GM23338 (cell line): ENCODE results near the gene LRWD1. TPM values are rescaled to one million over a fixed set of nuclear protein-coding genes. Genes with fewer than 3 reads are reported as not detected.
A peak's percentile ranks its signal among the peaks of the same experiment; 100 is the strongest.
"Not testable (repeated sequence)": the region's sequence is repeated elsewhere in the genome, so short reads cannot be mapped to it uniquely, and the experiment has no call there.

Experiments
- ATAC-seq: fragments of 200-7000 bp; cut with Tn5 transposase; 3 replicates; pipeline ENCODE4 v1.9.1; 2020
- DNase-seq: peaks from one replicate; pipeline ENCODE4 v3.0.0-alpha.2; 2015; ENCODE audit warnings: low spot score
- H2AFZ ChIP-seq: fragments of 200-600 bp; sonication (generic); 2 replicates; pipeline ENCODE4 v1.8.0; 2016; ENCODE audit warnings: antibody characterized with exemption, mild to moderate bottlenecking, moderate library complexity
- H3F3A ChIP-seq: fragments of 200-600 bp; sonication (generic); replicated peaks from 2 replicates; pipeline ENCODE4 v1.8.0; 2017; ENCODE audit warnings: antibody characterized with exemption, mixed run types, low read depth
- H3K27ac ChIP-seq: fragments of 200-600 bp; sonication (generic); 2 replicates; pipeline ENCODE4 v1.6.1; 2016; ENCODE audit warnings: low read depth
- H3K27me3 ChIP-seq: fragments of 200-600 bp; sonication (generic); 2 replicates; pipeline ENCODE4 v1.8.0; 2016; ENCODE audit warnings: mild to moderate bottlenecking, mixed run types, moderate library complexity; ENCODE audit not compliant: insufficient read depth
- H3K36me3 ChIP-seq: fragments of 200-600 bp; sonication (generic); 2 replicates; pipeline ENCODE4 v1.8.0; 2016; ENCODE audit warnings: mild to moderate bottlenecking; ENCODE audit not compliant: insufficient read depth
- H3K4me1 ChIP-seq: fragments of 200-600 bp; sonication (generic); 2 replicates; pipeline ENCODE4 v1.8.0; 2016; ENCODE audit warnings: mild to moderate bottlenecking, moderate library complexity; ENCODE audit not compliant: insufficient read depth
- H3K4me2 ChIP-seq: fragments of 200-600 bp; sonication (generic); 2 replicates; pipeline ENCODE4 v1.7.1; 2017; ENCODE audit warnings: mixed run types
- H3K4me3 ChIP-seq: fragments of 200-600 bp; sonication (generic); 2 replicates; pipeline ENCODE4 v1.6.1; 2016; ENCODE audit warnings: mixed run types
- H3K79me2 ChIP-seq: fragments of 200-600 bp; sonication (generic); replicated peaks from 2 replicates; pipeline ENCODE4 v1.8.0; 2017; ENCODE audit warnings: mild to moderate bottlenecking; ENCODE audit not compliant: insufficient read depth
- H3K9me2 ChIP-seq: fragments of 200-600 bp; sonication (generic); 2 replicates; pipeline ENCODE4 v1.8.0; 2017; ENCODE audit not compliant: insufficient read depth
- H4K20me1 ChIP-seq: fragments of 200-600 bp; sonication (generic); replicated peaks from 2 replicates; pipeline ENCODE4 v1.8.0; 2017; ENCODE audit warnings: mild to moderate bottlenecking; ENCODE audit not compliant: insufficient read depth
- H3K27ac Mint-ChIP-seq: 2 replicates; pipeline ENCODE4 v1.8.0; 2020; ENCODE audit warnings: inconsistent platforms, mild to moderate bottlenecking, moderate library complexity, mixed read lengths
- H3K27me3 Mint-ChIP-seq: 3 replicates; pipeline ENCODE4 v1.8.0; 2022; ENCODE audit warnings: low read depth, mild to moderate bottlenecking, moderate library complexity, mixed read lengths, inconsistent platforms; ENCODE audit not compliant: insufficient read depth, poor library complexity
- H3K36me3 Mint-ChIP-seq: 3 replicates; pipeline ENCODE4 v1.8.0; 2021; ENCODE audit warnings: low read depth, mild to moderate bottlenecking, inconsistent platforms, moderate library complexity, mixed read lengths
- H3K4me1 Mint-ChIP-seq: 3 replicates; pipeline ENCODE4 v1.8.0; 2020; ENCODE audit warnings: mild to moderate bottlenecking, inconsistent platforms, mixed read lengths
- H3K4me3 Mint-ChIP-seq: 3 replicates; pipeline ENCODE4 v1.8.0; 2021; ENCODE audit warnings: moderate library complexity, mild to moderate bottlenecking, inconsistent platforms, mixed read lengths
- H3K9me3 Mint-ChIP-seq: 3 replicates; pipeline ENCODE4 v1.8.0; 2020; ENCODE audit warnings: moderate library complexity, mild to moderate bottlenecking, inconsistent platforms, mixed read lengths
- polyA plus RNA-seq: library from polyadenylated mRNA; unstranded; fragments of >200 nt; fragmentation: Nextera tagmentation; extraction: Ambion mirVana; gene quantifications from 2 replicates; pipeline ENCODE4 v1.2.1, GENCODE V29; 2016
- total RNA-seq: library from RNA; depleted of rRNA; stranded (reverse); fragments of >200 nt; shearing (Covaris generic); gene quantifications from 2 replicates; pipeline ENCODE4 v1.2.3, GENCODE V29; 2014

LRWD1 gene
- total and polyA plus RNA-seq, 2 experiments from 2014 or later = 24.0 to 55.2 TPM

GRCh38 chr7:102511860-102512522 lies 47.2 kb downstream of the LRWD1 start:
- ATAC-seq = peak; percentile 74
- H2AFZ ChIP-seq, H3K27ac Mint-ChIP-seq, H3K9me3 Mint-ChIP-seq, H3K27me3 Mint-ChIP-seq, H3K4me3 ChIP-seq, H3K4me1 Mint-ChIP-seq, H3K79me2 ChIP-seq, H3K9me2 ChIP-seq, H3K4me1 ChIP-seq, H3K36me3 ChIP-seq, H3F3A ChIP-seq, H4K20me1 ChIP-seq, H3K27me3 ChIP-seq, H3K36me3 Mint-ChIP-seq, H3K27ac ChIP-seq, H3K4me3 Mint-ChIP-seq, H3K4me2 ChIP-seq, DNase-seq: not testable (repeated sequence)

DNA sequence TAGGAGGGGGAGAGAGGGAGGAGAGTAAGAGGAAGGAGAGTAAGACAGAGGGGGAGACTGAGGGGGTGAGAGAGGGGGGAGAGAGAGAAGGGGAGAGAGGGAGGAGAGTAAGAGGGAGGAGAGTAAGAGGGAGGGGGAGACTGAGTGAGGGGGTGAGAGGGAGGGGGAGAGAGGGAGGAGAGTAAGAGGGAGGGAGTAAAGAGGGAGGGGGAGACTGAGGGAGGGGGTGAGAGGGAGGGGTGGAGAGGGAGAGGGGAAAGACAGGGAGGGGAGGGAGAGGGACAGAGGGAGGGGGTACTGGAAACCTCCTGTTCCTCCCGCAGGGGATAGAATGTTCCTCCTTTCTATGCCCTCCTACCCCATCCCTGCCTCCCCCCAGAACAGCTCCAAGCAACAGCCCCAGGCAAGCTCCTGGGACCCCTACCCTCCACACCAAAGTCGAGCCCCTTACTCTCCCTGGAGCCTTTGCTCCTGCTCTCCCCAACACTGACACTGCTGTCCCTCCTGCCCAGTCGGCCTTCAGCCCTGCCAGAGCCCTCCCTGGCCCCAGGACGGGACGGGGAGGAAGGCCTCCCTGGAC lies 47.9 kb downstream of the LRWD1 start:
- peak; percentile 34 for DNase-seq

DNA sequence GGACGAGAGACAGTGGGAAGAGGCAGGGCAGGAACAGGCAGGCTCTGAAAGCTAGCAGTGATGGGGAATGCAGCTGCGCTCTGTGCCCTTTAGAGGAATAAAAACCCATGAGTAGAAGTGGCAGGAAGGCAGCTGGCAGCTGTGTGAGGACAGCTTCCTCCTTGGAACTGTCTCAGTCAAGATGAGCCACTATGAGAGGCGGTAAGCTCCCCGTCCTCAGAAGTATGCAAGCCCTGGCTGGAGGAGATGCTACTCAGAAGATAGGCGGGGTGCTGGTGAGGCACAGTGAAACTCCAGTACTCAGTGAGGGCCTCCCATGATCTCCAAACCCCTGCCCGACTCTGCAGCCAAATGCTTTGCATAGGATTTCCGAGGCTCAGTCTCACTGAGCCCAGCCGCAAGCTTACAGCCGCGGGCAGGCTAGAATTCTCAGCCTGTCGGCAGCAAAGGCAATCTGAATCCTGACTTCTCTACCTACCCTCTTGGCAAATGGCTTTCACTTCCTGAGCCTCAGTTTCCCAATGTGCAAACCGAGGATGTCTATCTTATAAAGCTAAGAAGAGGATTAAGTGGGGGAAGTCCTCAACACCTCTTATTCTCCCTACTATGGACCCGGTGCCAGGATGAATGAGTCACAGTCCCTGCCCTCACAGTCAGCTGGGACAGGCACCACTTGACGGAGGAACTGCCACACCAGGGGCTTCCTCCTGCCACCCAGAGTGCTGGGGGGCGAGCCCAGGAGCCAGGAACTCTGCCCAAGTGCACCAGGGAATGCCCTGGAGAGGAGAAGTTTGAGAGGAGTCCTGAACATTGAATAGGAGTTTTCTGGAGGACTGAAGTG lies 50.3 kb downstream of the LRWD1 start:
- H3K27ac Mint-ChIP-seq, H4K20me1 ChIP-seq: not testable (repeated sequence)

More for the DNA sequence above, 47.9 kb downstream of the LRWD1 start:
- H3K4me3 Mint-ChIP-seq, H3K27ac Mint-ChIP-seq, H3K79me2 ChIP-seq, H2AFZ ChIP-seq, H3K27me3 Mint-ChIP-seq, H3K4me1 Mint-ChIP-seq, H3K36me3 Mint-ChIP-seq, H3K4me3 ChIP-seq, H3K9me3 Mint-ChIP-seq, H3F3A ChIP-seq, H4K20me1 ChIP-seq, H3K36me3 ChIP-seq, H3K9me2 ChIP-seq, H3K27ac ChIP-seq, ATAC-seq, H3K4me1 ChIP-seq, H3K4me2 ChIP-seq, H3K27me3 ChIP-seq: not testable (repeated sequence)

DNA sequence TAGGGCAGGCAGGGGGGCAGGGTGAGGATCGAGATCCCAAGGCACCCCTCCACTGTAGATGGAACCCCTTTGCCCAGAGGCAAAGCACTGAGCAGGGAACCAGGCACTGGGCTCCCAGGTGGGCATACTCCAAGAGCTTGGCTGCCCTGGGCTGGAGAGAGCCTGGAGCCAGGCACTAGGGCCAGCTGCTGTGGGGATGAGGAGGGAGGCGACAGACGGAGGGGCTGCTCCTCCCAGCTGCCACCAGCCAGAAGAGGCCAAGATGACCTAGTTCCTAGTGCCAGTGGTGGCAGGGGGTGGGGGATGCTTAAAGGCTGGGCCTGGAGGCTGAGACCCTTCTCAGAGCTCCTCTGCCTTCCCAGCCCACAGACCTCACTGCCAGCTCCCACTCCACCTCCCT lies 51.1 kb downstream of the LRWD1 start:
- not testable (repeated sequence) for H3K4me1 Mint-ChIP-seq, H3K27me3 ChIP-seq, H3K27me3 Mint-ChIP-seq

More for the DNA sequence above, 50.3 kb downstream of the LRWD1 start:
- not testable (repeated sequence) for H3K9me2 ChIP-seq, H3K4me1 ChIP-seq, H3K9me3 Mint-ChIP-seq, H3K27me3 Mint-ChIP-seq, H3K27ac ChIP-seq, H3K4me3 Mint-ChIP-seq, H3K4me1 Mint-ChIP-seq, H3F3A ChIP-seq, H3K4me2 ChIP-seq, ATAC-seq, H3K4me3 ChIP-seq, H3K36me3 Mint-ChIP-seq, H3K79me2 ChIP-seq, H3K36me3 ChIP-seq, DNase-seq, H2AFZ ChIP-seq, H3K27me3 ChIP-seq

GRCh38 chr7:102516951-102517350 lies 52.2 kb downstream of the LRWD1 start:
- not testable (repeated sequence) for ATAC-seq, H4K20me1 ChIP-seq, H3K27ac ChIP-seq, H3K9me3 Mint-ChIP-seq, H3K4me2 ChIP-seq, H2AFZ ChIP-seq, H3K79me2 ChIP-seq, H3K4me3 ChIP-seq, H3K4me3 Mint-ChIP-seq, H3K36me3 ChIP-seq, H3K27ac Mint-ChIP-seq, H3F3A ChIP-seq, H3K27me3 ChIP-seq, H3K36me3 Mint-ChIP-seq, H3K4me1 Mint-ChIP-seq, DNase-seq, H3K4me1 ChIP-seq, H3K9me2 ChIP-seq, H3K27me3 Mint-ChIP-seq

More for the DNA sequence above, 51.1 kb downstream of the LRWD1 start:
- H3K4me3 Mint-ChIP-seq, H3K27ac Mint-ChIP-seq, H3F3A ChIP-seq, H3K4me2 ChIP-seq, H3K4me1 ChIP-seq, H3K79me2 ChIP-seq, H3K9me3 Mint-ChIP-seq, H2AFZ ChIP-seq, H3K4me3 ChIP-seq, H4K20me1 ChIP-seq, DNase-seq, H3K9me2 ChIP-seq, H3K36me3 ChIP-seq, H3K27ac ChIP-seq, H3K36me3 Mint-ChIP-seq: not testable (repeated sequence)
- ATAC-seq = peak; percentile 7

DNA sequence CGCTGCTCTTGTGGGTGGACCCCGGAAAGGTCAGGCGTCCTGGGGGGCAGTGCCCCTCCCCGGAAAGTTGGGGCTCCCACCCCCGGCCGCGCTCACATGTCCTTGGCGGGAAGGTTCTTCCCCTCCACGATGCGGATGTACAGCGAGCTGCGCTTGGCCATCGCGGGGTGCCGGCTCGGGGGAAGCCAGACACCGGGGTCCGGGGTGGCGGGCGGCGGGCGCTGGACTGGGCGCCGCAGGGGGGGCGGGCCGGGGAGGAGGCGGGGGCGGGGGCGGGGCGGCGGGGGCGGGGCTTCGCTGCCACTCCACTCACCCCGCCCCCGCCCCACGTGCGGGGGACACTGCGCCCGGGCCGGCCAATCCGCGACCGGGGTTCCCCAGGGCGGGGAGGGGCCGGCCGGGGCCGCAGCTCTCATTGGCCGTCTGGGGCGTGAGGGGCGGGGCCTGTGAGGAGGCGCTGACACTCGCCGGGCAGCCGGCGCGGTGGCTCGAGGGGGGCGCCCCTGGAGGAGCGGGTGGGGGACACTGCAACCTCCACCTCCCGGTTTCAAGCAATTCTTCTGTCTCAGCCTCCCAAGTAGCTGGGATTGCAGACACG lies 52.9 kb downstream of the LRWD1 start, which contains the start of gene RASA4B:
TSS of gene RASA4B (minus strand) at position 228 of the 598 bp plus-strand sequence. CDS start at position 161, 67 bp downstream.
- H3K9me3 Mint-ChIP-seq, H3F3A ChIP-seq: not testable (repeated sequence)

More for the DNA sequence above, 52.9 kb downstream of the LRWD1 start, which contains the start of gene RASA4B:
- not testable (repeated sequence) for H3K36me3 Mint-ChIP-seq, H3K27ac Mint-ChIP-seq, H3K36me3 ChIP-seq, H3K4me2 ChIP-seq, H3K4me3 Mint-ChIP-seq, H3K4me3 ChIP-seq, H3K79me2 ChIP-seq, H3K4me1 ChIP-seq, H3K27ac ChIP-seq, H2AFZ ChIP-seq, H3K4me1 Mint-ChIP-seq, H3K9me2 ChIP-seq, H3K27me3 Mint-ChIP-seq, H3K27me3 ChIP-seq, H4K20me1 ChIP-seq
- ATAC-seq (peak; percentile 80), DNase-seq (peak; percentile 12)
